Stimulated activated CD8-positive, alpha-beta memory T cell treated with anti-CD3 and anti-CD28 coated beads, Interleukin-12 subunit alpha, Interleukin-12 subunit beta, amount 100 ng/mL, for 24 hours (primary cell): ENCODE results near the gene L2HGDH.
"Not testable (repeated sequence)": the region's sequence is repeated elsewhere in the genome, so short reads cannot be mapped to it uniquely, and the experiment has no call there.

Source experiments
- DNase-seq: peaks from one replicate; pipeline ENCODE4 v3.0.0-alpha.2; 2020; ENCODE audit errors: extremely low read depth

Gene L2HGDH

GRCh38 chr14:50311972-50312733 lies at the start of gene L2HGDH, which contains the start of gene DMAC2L:
L2HGDH (minus strand) TSS chr14:50312229; CDS start chr14:50312150, 79 bp downstream.
DMAC2L (plus strand) TSS chr14:50312324; CDS start chr14:50321488, 9,164 bp downstream.
- peak; percentile 75 for DNase-seq

- DNase-seq, result no peak
Measured at GRCh38 chr14:50360851-50361250, 48.8 kb upstream of the L2HGDH start.

GRCh38 chr14:50360093-50360492 lies 48.1 kb upstream of the L2HGDH start:
- DNase-seq, result no peak

- no peak for DNase-seq
Measured at GRCh38 chr14:50359631-50360030, 47.6 kb upstream of the L2HGDH start.

- no peak for DNase-seq
Measured at GRCh38 chr14:50357753-50358395, 45.8 kb upstream of the L2HGDH start.

- no peak for DNase-seq
Measured at GRCh38 chr14:50357124-50357523, 45.1 kb upstream of the L2HGDH start.

GRCh38 chr14:50356283-50356682 lies 44.3 kb upstream of the L2HGDH start:
- DNase-seq, result not testable (repeated sequence)

- DNase-seq, result no peak
Measured at GRCh38 chr14:50355692-50356091, 43.7 kb upstream of the L2HGDH start.

- no peak for DNase-seq
Measured at GRCh38 chr14:50354527-50354926, 42.5 kb upstream of the L2HGDH start.

GRCh38 chr14:50353126-50353525 lies 41.1 kb upstream of the L2HGDH start:
- no peak for DNase-seq

- no peak for DNase-seq
Measured at GRCh38 chr14:50352584-50352983, 40.6 kb upstream of the L2HGDH start.

- DNase-seq, result no peak
Measured at GRCh38 chr14:50350975-50351374, 38.9 kb upstream of the L2HGDH start.

GRCh38 chr14:50348933-50349332 lies 36.9 kb upstream of the L2HGDH start:
- DNase-seq, result no peak

- DNase-seq, result no peak
Measured at GRCh38 chr14:50347521-50347920, 35.5 kb upstream of the L2HGDH start.

- no peak for DNase-seq
Measured at GRCh38 chr14:50345846-50346422, 33.9 kb upstream of the L2HGDH start.

GRCh38 chr14:50344876-50345563 lies 33.0 kb upstream of the L2HGDH start:
- DNase-seq, result no peak

- peak; percentile 45 for DNase-seq
Measured at GRCh38 chr14:50344116-50344775, 32.2 kb upstream of the L2HGDH start.

GRCh38 chr14:50343434-50343833 lies 31.4 kb upstream of the L2HGDH start:
- DNase-seq, result no peak

- no peak for DNase-seq
Measured at GRCh38 chr14:50342221-50343078, 30.4 kb upstream of the L2HGDH start.

- DNase-seq, result no peak
Measured at GRCh38 chr14:50340963-50341362, 28.9 kb upstream of the L2HGDH start.

GRCh38 chr14:50340045-50340444 lies 28.0 kb upstream of the L2HGDH start:
- no peak for DNase-seq
